Measurements from ENCODE around the gene HDGF.

HDGF gene

GRCh38 chr1:156714830-156715229 is 36.6 kb downstream of the HDGF start:
- no peak for DNase-seq

- DNase-seq: no peak
Measured at GRCh38 chr1:156712626-156713025, 38.8 kb downstream of the HDGF start.

GRCh38 chr1:156711011-156711817 is 40.3 kb downstream of the HDGF start:
- DNase-seq: no peak

- peak; percentile 47 for DNase-seq
Measured at GRCh38 chr1:156709757-156710489, 41.6 kb downstream of the HDGF start.

DNA sequence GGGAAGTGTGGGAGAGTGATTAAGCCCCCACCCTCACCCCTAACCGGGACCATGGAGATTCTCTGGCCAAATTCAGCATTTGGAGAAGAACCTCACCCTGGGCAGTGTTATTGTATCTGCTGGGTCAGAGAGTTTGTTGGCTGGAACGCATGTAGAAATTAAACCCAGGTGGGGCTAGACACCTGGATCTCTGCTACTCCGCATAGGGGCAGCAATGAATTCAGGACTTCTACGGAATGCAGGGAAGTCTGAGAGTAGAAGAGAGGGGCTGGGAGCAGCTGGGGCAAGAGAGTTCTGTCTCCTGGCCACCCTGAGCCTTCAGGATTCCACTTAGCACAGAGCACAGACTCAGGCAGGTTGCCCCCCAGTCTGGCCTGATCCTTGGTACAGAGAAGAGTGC is 42.4 kb downstream of the HDGF start:
- DNase-seq: no peak

DNA sequence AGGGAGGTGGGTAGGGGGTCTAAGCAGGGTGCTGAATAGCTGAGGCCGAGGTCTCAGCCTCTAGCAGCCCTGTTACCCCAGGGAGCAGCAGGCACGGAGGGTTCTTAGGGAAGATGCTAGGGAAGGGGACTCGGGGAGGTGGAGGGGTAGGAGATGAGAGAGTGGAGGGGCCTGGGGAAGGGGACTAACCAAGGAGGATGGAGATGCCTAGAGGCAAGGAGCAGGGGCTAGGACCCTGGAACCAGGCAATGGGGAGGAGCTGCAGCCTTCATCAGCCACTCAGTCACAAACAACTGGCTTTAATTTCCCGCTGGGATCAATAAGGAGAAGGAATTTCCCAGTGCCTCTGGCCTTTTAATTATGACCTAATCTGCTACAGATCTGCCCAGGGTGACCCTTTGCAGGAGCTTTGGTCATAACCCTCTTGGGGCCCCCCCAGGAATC is 43.2 kb downstream of the HDGF start:
- no peak for DNase-seq

DNA sequence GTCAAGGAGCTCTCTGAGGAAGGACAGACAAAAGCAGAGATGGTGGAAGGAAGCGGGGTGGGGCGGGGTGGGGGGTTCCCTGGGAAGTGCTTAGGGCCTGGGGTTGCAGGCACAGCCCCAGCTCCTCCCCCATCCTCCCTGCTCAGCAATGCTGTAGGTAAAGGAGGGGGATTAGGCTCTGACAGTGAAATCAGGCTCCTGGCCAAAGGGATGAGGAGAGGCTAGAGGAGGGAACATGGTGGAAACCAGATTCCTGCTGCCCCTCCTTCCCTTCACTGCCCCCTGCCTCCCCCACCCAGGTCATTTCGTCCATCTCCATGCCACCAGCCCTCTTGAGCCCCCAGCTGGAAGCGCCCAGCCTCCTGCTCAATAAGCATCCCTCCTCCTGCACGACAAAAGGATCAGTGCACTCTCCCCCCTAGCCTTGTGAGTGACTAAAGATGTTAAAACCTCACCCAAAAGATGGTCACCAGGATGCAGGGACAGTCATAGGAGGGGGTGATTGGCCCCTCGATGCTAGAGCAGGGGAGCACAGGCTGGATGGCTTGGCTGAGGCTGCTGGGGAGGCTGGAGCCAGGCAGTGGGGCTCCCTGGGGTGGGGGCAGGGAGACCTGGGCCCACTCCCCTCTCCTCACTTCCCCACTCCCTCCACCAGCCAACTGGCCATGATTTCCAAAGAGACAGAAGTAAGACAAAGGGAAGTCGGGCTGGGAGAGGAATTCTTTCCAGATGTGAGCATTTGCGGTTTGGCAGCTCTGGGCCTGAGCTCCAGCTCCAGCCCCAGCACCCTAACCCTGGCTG is 43.9 kb downstream of the HDGF start:
- DNase-seq: no peak

GRCh38 chr1:156706657-156707416 is 44.6 kb downstream of the HDGF start:
- DNase-seq: peak; percentile 63

- DNase-seq: peak; percentile 82
Measured at GRCh38 chr1:156705918-156706656, 45.4 kb downstream of the HDGF start.

- DNase-seq: peak; percentile 82
Measured at GRCh38 chr1:156705321-156705917, 46.1 kb downstream of the HDGF start, which contains the start of gene CRABP2. TSS of gene CRABP2 (minus strand) at chr1:156705583. CDS start at chr1:156705446, 137 bp downstream.

DNA sequence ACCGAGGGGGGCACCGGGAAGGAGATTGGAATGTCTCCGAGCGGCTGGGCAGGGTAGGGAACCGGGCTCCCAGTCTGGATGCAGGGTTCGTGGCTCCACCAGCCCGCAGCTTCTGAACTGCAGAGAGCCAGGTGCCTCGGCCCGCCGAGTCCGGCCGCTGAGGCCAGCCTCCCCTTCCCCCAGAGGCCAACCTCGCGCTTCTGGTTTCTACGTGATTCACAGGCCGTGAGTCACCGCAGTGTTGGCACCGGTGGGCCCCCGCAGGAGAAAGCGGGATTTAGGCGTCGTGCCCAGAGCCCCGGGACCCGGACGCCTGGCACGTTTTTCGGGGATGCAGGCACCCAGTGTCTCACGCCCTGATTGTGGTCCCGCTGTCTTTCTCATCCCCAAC is 46.5 kb downstream of the HDGF start:
- DNase-seq: peak; percentile 51

- peak; percentile 31 for DNase-seq
Measured at GRCh38 chr1:156704166-156704711, 47.2 kb downstream of the HDGF start.

DNA sequence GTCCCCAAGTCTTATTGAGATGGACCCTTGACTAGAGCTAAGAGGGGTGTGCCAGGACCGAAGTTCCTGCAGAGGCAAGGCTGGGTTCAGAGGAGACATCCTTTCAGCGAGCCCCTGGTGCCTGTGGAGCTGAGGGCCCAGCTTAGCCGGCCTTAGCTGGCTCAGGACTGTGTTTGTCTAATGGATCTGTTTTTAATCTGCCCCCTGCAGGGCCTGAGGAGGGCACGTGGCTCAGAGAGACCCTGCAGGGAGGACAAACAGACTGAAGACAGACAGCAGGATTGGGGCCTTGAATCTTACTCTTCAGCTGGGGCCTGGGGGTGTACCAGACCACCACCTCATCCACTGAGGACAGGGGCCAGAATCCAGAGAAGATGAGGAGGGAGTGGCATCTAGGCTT is 47.7 kb downstream of the HDGF start:
- peak; percentile 42 for DNase-seq

- DNase-seq: peak; percentile 42
Measured at GRCh38 chr1:156703336-156703735, 48.1 kb downstream of the HDGF start.

- DNase-seq: no peak
Measured at GRCh38 chr1:156700736-156701531, 50.5 kb downstream of the HDGF start.

DNA sequence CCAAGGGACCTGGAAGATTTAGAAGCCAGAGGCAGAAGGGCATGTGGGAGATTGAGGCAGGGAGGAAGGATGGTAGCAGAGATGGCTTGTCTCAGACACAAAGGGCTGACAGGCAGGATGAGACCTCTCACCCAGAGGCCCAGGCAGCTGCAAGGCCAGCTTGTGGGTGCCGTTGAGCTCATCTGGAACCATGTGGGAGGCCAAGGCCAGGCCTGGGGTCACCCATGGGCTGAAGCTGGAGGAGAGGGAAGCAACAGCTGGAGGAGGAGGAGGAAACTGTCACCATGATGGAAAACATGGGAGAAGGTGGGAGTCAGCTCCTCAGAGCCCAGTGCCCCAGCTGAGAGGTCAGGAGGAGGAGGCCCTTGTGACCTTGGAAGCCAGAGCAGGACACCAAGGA is 52.5 kb downstream of the HDGF start:
- no peak for DNase-seq

GRCh38 chr1:156697481-156697880 is 54.0 kb downstream of the HDGF start:
- DNase-seq: peak; percentile 77

DNA sequence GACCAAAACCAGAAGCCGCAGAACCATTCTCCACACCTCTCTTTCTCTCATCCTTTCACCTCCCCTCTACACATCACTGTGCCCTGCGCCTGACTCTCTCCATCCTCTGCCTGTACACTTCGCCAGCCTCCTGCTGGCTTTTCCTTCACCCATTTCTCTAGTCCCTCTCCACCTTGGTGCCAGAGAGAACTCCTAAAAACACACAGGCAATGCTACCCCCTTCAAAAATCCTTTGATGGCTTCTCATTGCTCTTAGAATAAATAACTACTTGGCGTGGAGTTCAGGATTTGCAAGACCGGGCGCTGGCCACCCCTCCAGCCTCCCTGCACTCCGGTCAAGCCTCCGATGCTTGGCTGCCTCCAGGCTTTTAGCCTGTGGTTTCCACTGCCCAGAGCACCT is 54.7 kb downstream of the HDGF start:
- peak; percentile 76 for DNase-seq

- no peak for DNase-seq
Measured at GRCh38 chr1:156694690-156694962, 56.8 kb downstream of the HDGF start.

All from DMS79 treated with DMSO at 0.1 percent for 48 hours (cell line).